Mesenchymal stem cell (in vitro differentiated cells and primary cell): ENCODE measurements around the gene DDX10.
"Not testable (repeated sequence)": the region's sequence is repeated elsewhere in the genome, so short reads cannot be mapped to it uniquely, and the experiment has no call there.

Experiments
- DNase-seq: peaks from one replicate; pipeline ENCODE4 v3.0.0-alpha.2; 2013
- H2AFZ ChIP-seq: one replicate; pipeline ENCODE4 v1.6.1; 2013; ENCODE audit warnings: low read depth, mild to moderate bottlenecking, control low read depth, inconsistent platforms, low read length, moderate library complexity
- H2AK5ac ChIP-seq: 2 replicates; pipeline ENCODE4 v1.6.1; 2013; ENCODE audit warnings: low read length, moderate library complexity, mild to moderate bottlenecking, inconsistent platforms; ENCODE audit not compliant: severe bottlenecking
- H2BK120ac ChIP-seq: one replicate; pipeline ENCODE4 v1.6.1; 2013; ENCODE audit warnings: low read depth, mild to moderate bottlenecking, inconsistent platforms, low read length, moderate library complexity
- H2BK12ac ChIP-seq, 2 experiments: one replicate each; pipeline ENCODE4 v1.6.1; 2013; ENCODE audit warnings: inconsistent platforms in 2 of 2, low read length in 2 of 2, mild to moderate bottlenecking in 2 of 2, moderate library complexity in 2 of 2, control low read depth in 1 of 2
- H2BK15ac ChIP-seq: one replicate; pipeline ENCODE4 v1.6.1; 2013; ENCODE audit warnings: mild to moderate bottlenecking, low read depth, inconsistent platforms; ENCODE audit not compliant: poor library complexity, severe bottlenecking
- H2BK5ac ChIP-seq: 2 replicates; pipeline ENCODE4 v1.6.1; 2013; ENCODE audit warnings: low read depth, mild to moderate bottlenecking, low read length, control low read depth, inconsistent platforms; ENCODE audit not compliant: poor library complexity, severe bottlenecking
- H3K14ac ChIP-seq, 2 experiments: one replicate each; pipeline ENCODE4 v1.6.1; 2013; ENCODE audit warnings: inconsistent platforms in 2 of 2, low read length in 2 of 2, control low read depth in 1 of 2, mild to moderate bottlenecking in 1 of 2, moderate library complexity in 1 of 2
- H3K18ac ChIP-seq, 2 experiments: one replicate each; pipeline ENCODE4 v1.6.1; 2013; ENCODE audit warnings: inconsistent platforms in 2 of 2, low read length in 2 of 2, control low read depth in 1 of 2, low read depth in 1 of 2, mild to moderate bottlenecking in 1 of 2
- H3K23ac ChIP-seq, 2 experiments: one replicate each; pipeline ENCODE4 v1.6.1; 2013; ENCODE audit warnings: inconsistent platforms in 2 of 2, low read length in 2 of 2, mild to moderate bottlenecking in 2 of 2, moderate library complexity in 2 of 2, control low read depth in 1 of 2
- H3K27ac ChIP-seq: 2 replicates; pipeline ENCODE4 v1.5.1; 2013; ENCODE audit warnings: mild to moderate bottlenecking, moderate library complexity, low read length, control low read depth, inconsistent platforms; ENCODE audit not compliant: poor library complexity, severe bottlenecking
- H3K27me3 ChIP-seq, 2 experiments: 2 replicates each; pipeline versions ENCODE4 v1.6.1 to v1.7.0; 2013; ENCODE audit warnings: low read length in 2 of 2, mild to moderate bottlenecking in 2 of 2, moderate library complexity in 2 of 2, control low read depth in 1 of 2, inconsistent platforms in 1 of 2; ENCODE audit not compliant: control insufficient read depth in 1 of 2, insufficient read depth in 1 of 2
- H3K36me3 ChIP-seq, 2 experiments: 2 replicates each; pipeline versions ENCODE4 v1.6.1 to v1.7.0; 2013; ENCODE audit warnings: low read length in 2 of 2, control low read depth in 1 of 2, inconsistent platforms in 1 of 2, low read depth in 1 of 2, mild to moderate bottlenecking in 1 of 2; ENCODE audit not compliant: insufficient read depth in 2 of 2, control insufficient read depth in 1 of 2
- H3K4ac ChIP-seq, 2 experiments: one replicate each; pipeline ENCODE4 v1.6.1; 2013; ENCODE audit warnings: inconsistent platforms in 2 of 2, low read length in 2 of 2, mild to moderate bottlenecking in 2 of 2, moderate library complexity in 2 of 2, control low read depth in 1 of 2, low read depth in 1 of 2
- H3K4me1 ChIP-seq: 2 replicates; pipeline ENCODE4 v1.6.1; 2013; ENCODE audit warnings: low read depth, low read length, control low read depth; ENCODE audit not compliant: control insufficient read depth, insufficient read depth
- H3K4me2 ChIP-seq: 2 replicates; pipeline ENCODE4 v1.6.1; 2013; ENCODE audit warnings: low read length, mild to moderate bottlenecking, inconsistent platforms; ENCODE audit not compliant: poor library complexity, severe bottlenecking
- H3K4me3 ChIP-seq, 2 experiments: 2 replicates each; pipeline versions ENCODE4 v1.5.1 to v1.7.0; 2013; ENCODE audit warnings: low read length in 2 of 2, mild to moderate bottlenecking in 2 of 2, control low read depth in 1 of 2, low read depth in 1 of 2; ENCODE audit not compliant: insufficient read depth in 1 of 2
- H3K79me1 ChIP-seq: replicated peaks from 2 replicates; pipeline ENCODE4 v1.6.1; 2013; ENCODE audit warnings: mild to moderate bottlenecking, control low read depth, low read length, inconsistent platforms; ENCODE audit not compliant: poor library complexity, severe bottlenecking
- H3K9ac ChIP-seq: 2 replicates; pipeline ENCODE4 v1.7.0; 2013; ENCODE audit warnings: mild to moderate bottlenecking, low read length, moderate library complexity
- H3K9me3 ChIP-seq: 2 replicates; pipeline ENCODE4 v1.7.0; 2013; ENCODE audit warnings: mild to moderate bottlenecking, low read length; ENCODE audit not compliant: control insufficient read depth
- H4K8ac ChIP-seq: one replicate; pipeline ENCODE4 v1.6.1; 2013; ENCODE audit warnings: inconsistent platforms, mild to moderate bottlenecking, low read length, moderate library complexity
- H4K91ac ChIP-seq: one replicate; pipeline ENCODE4 v1.6.1; 2013; ENCODE audit warnings: mild to moderate bottlenecking, low read length, inconsistent platforms
- WGBS: methylation state at CpG from one replicate; pipeline ENCODE4 v1.1.7; 2013; ENCODE audit warnings: mixed read lengths; 5-methylcytosine and 5-hydroxymethylcytosine counted together

The DDX10 gene

DNA sequence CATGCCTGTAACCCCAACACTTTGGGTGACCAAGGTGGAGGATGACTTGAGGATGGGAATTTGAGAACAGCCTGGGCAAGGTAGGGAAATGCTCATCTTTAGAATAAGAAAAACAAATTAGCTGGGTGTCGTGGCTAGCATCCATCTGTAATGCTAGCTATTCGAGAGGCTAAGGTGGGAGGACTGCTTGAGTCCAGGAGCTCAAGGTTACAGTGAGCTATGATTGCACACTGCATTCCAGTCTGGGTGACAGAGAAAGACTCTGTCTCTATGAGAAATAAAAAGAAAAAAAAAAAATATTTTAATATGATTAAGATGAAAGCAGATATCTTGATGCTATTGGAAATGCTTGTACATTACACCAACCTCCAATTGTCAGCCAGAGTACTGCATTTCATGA lies 28.6 kb upstream of the DDX10 start:
- Histone ChIP-seq H3K27ac (no peak overlapping the region), H3K9ac (no peak overlapping the region), H2BK12ac (no peak overlapping the region), H3K4me3 (no peak overlapping the region), H3K14ac (no peak overlapping the region), H3K27me3 (no peaks in the 10 kb centered on the region), H3K4me1 (no peaks in the 10 kb centered on the region), H4K8ac (no peak overlapping the region), H2AK5ac (no peak overlapping the region), H3K36me3 (no peaks in the 10 kb centered on the region), H3K4me2 (no peak overlapping the region), H3K79me1 (no peaks in the 10 kb centered on the region), H4K91ac (no peak overlapping the region), H2BK5ac (no peak overlapping the region), H2BK120ac (no peak overlapping the region), H2BK15ac (no peak overlapping the region), H3K18ac (no peak overlapping the region), H3K23ac (no peak overlapping the region), H3K9me3 (no peaks in the 10 kb centered on the region), H3K4ac (no peak overlapping the region), H2AFZ (no peak overlapping the region)
- WGBS = 79% methylated on average over 2 of the region's 2 CpGs
- DNase-seq = no peak

DNA sequence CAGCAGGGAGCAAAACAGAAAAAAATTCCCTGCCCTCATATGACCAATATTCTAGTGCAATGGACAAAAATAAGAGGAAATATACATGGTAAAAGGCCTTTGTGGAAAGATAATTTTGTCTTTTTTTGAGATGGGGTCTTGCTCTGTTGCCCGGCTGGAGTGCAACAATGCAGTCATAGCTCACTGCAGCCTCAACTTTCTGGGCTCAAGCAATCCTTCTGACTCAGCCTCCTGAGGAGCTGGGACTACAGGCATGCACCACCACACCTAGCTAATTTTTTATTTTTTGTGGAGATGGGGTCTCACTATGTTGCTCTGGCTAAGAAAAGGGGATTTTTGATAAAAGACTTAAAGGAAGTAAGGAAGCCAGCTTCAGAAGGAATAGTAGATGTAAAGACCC lies 25.7 kb upstream of the DDX10 start:
- Histone ChIP-seq H2AK5ac (no peak overlapping the region), H3K18ac (no peak overlapping the region), H2AFZ (no peak overlapping the region), H3K4me2 (no peak overlapping the region), H2BK5ac (no peak overlapping the region), H2BK120ac (no peak overlapping the region), H3K4me3 (no peak overlapping the region), H3K23ac (no peak overlapping the region), H3K27ac (no peak overlapping the region), H3K9me3 (no peaks in the 10 kb centered on the region), H3K79me1 (no peaks in the 10 kb centered on the region), H2BK12ac (no peak overlapping the region), H2BK15ac (no peak overlapping the region), H3K14ac (no peak overlapping the region), H3K4ac (no peak overlapping the region), H4K91ac (no peak overlapping the region), H3K9ac (no peak overlapping the region), H3K4me1 (no peaks in the 10 kb centered on the region), H3K36me3 (no peaks in the 10 kb centered on the region), H4K8ac (no peak overlapping the region), H3K27me3 (no peaks in the 10 kb centered on the region)
- no peak for DNase-seq
- 86% methylated on average over 1 of the region's 1 CpG for WGBS

DNA sequence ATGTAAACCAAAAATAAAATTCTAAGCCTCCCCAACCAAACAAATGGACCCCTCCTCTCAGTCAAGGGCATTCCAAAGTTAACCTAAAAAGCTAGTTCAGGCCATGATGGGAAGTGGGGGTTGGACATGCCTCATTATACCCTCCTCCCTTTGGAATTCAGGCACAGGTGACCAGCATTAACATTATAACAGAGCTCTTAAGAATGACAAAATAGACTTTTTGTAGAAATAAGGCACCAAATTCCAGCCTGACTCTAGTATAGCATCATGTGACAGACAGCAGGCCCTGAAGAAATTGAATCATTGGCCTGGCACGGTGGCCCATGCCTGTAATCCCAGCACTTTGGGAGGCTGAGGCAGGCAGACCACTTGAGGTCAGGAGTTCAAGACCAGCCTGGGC lies 23.1 kb upstream of the DDX10 start:
- not testable (repeated sequence) for H2BK12ac ChIP-seq, H3K36me3 ChIP-seq, H2BK5ac ChIP-seq, H3K4ac ChIP-seq, H2BK120ac ChIP-seq, H4K8ac ChIP-seq, H3K18ac ChIP-seq, H3K9ac ChIP-seq, H2BK15ac ChIP-seq, H3K4me1 ChIP-seq, H4K91ac ChIP-seq, H3K27ac ChIP-seq, H3K4me2 ChIP-seq, DNase-seq, H3K14ac ChIP-seq, H2AFZ ChIP-seq, H3K4me3 ChIP-seq, H3K79me1 ChIP-seq, H3K27me3 ChIP-seq, H3K23ac ChIP-seq, H3K9me3 ChIP-seq, H2AK5ac ChIP-seq
- 71% methylated on average over 1 of the region's 1 CpG for WGBS

DNA sequence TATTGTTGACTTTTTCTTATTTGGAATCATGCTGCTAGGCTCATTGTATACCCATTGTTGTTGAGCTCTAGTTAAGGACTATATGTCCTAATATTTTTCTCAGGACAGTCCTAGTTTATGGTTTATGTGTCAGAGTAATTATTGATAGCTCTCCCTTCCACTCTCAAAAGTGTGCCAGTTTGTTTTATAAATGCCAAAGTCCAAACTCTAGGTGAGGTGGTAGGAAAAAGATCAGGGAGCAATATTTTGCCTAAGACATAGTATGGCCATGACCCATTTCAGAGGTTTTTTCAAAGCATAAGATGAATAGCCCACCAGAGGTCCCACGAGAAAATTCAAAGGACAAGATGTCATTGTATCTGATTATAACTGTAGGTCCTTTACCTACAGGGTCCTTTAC lies 20.9 kb upstream of the DDX10 start:
- H4K8ac ChIP-seq = no peak overlapping the region
- H2AFZ ChIP-seq = no peak overlapping the region
- H3K4me1 ChIP-seq = peaks cover 4% of the 10 kb centered on the region
- H3K27me3 ChIP-seq = no peaks in the 10 kb centered on the region
- no peak overlapping the region for H3K4ac ChIP-seq
- H3K23ac ChIP-seq = no peak overlapping the region
- H3K79me1 ChIP-seq = no peaks in the 10 kb centered on the region
- no peak overlapping the region for H3K14ac ChIP-seq
- 75% methylated on average over 1 of the region's 1 CpG for WGBS
- H2BK5ac ChIP-seq = no peak overlapping the region
- H2BK12ac ChIP-seq = no peak overlapping the region
- H3K4me2 ChIP-seq = no peak overlapping the region
- H4K91ac ChIP-seq = no peak overlapping the region
- H3K9me3 ChIP-seq = no peaks in the 10 kb centered on the region
- H2BK120ac ChIP-seq = no peak overlapping the region
- no peak overlapping the region for H2AK5ac ChIP-seq
- no peaks in the 10 kb centered on the region for H3K36me3 ChIP-seq
- no peak overlapping the region for H3K18ac ChIP-seq
- no peak overlapping the region for H3K27ac ChIP-seq
- no peak for DNase-seq
- no peak overlapping the region for H3K4me3 ChIP-seq
- H2BK15ac ChIP-seq = no peak overlapping the region
- no peak overlapping the region for H3K9ac ChIP-seq
